Endothelial cell of umbilical vein (primary cell): Measurements from ENCODE around the gene MREG.

Source experiments
- MAX ChIP-seq: IDR thresholded peaks from 2 replicates; pipeline ENCODE4 v1.6.1; 2011; ENCODE audit not compliant: insufficient read depth, insufficient read length
- TF ChIP-seq, protein P1 (sequence below), 2 donors: IDR thresholded peaks; 1 replicate in 1 of 2; 2 replicates in 1 of 2; pipeline ENCODE4 v1.5.1; 2011; ENCODE audit warnings: low read length in 2 of 2, mild to moderate bottlenecking in 2 of 2, moderate library complexity in 2 of 2, control low read depth in 1 of 2, inconsistent platforms in 1 of 2, low read depth in 1 of 2; ENCODE audit not compliant: insufficient read depth in 1 of 2; ENCODE audit errors: extremely low read depth in 1 of 2

GRCh38 chr2:215899141-215900074 lies 113.9 kb downstream of the MREG start:
- TF ChIP-seq, protein P1, sequence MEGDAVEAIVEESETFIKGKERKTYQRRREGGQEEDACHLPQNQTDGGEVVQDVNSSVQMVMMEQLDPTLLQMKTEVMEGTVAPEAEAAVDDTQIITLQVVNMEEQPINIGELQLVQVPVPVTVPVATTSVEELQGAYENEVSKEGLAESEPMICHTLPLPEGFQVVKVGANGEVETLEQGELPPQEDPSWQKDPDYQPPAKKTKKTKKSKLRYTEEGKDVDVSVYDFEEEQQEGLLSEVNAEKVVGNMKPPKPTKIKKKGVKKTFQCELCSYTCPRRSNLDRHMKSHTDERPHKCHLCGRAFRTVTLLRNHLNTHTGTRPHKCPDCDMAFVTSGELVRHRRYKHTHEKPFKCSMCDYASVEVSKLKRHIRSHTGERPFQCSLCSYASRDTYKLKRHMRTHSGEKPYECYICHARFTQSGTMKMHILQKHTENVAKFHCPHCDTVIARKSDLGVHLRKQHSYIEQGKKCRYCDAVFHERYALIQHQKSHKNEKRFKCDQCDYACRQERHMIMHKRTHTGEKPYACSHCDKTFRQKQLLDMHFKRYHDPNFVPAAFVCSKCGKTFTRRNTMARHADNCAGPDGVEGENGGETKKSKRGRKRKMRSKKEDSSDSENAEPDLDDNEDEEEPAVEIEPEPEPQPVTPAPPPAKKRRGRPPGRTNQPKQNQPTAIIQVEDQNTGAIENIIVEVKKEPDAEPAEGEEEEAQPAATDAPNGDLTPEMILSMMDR (IDR thresholded peaks at IDR 0.05; ENCODE audit: extremely low read depth in 1 of 2, insufficient read depth in 1 of 2, low read depth in 1 of 2, low read length in 2 of 2) = no peak
- TF ChIP-seq MAX = no peak
